HG03159 (cell line): ENCODE data around the gene TCF7.

ENCODE experiments used
- ATAC-seq: cut with Tn5 transposase; IDR thresholded peaks from one replicate; pipeline ENCODE4 v1.9.1; 2021; ENCODE audit warnings: mild to moderate bottlenecking, moderate library complexity; ENCODE audit not compliant: unreplicated experiment

The TCF7 gene

GRCh38 chr5:134111741-134112647, 2.5 kb upstream of the TCF7 start:
- ATAC-seq = no peak

GRCh38 chr5:134112726-134113362, 1.6 kb upstream of the TCF7 start:
- ATAC-seq = no peak

- ATAC-seq = no peak
Observed at GRCh38 chr5:134113363-134113889, 1.1 kb upstream of the TCF7 start.

GRCh38 chr5:134114886-134115805, 665 bp downstream of the TCF7 start:
- no peak for ATAC-seq

- no peak for ATAC-seq
Observed at GRCh38 chr5:134115806-134116175, 1.3 kb downstream of the TCF7 start.

- no peak for ATAC-seq
Observed at GRCh38 chr5:134116286-134116685, 1.8 kb downstream of the TCF7 start.

GRCh38 chr5:134116789-134117761, 2.6 kb downstream of the TCF7 start:
- ATAC-seq = no peak

GRCh38 chr5:134118212-134118835, 3.8 kb downstream of the TCF7 start:
- no peak for ATAC-seq

- no peak for ATAC-seq
Observed at GRCh38 chr5:134119720-134120119, 5.2 kb downstream of the TCF7 start.

- ATAC-seq = no peak
Observed at GRCh38 chr5:134120386-134121138, 6.1 kb downstream of the TCF7 start.

- no peak for ATAC-seq
Observed at GRCh38 chr5:134122530-134122929, 8.0 kb downstream of the TCF7 start.

GRCh38 chr5:134123360-134123759, 8.9 kb downstream of the TCF7 start:
- ATAC-seq = no peak

GRCh38 chr5:134124289-134125038, 10.0 kb downstream of the TCF7 start:
- ATAC-seq = no peak

GRCh38 chr5:134125039-134126015, 10.8 kb downstream of the TCF7 start:
- no peak for ATAC-seq

GRCh38 chr5:134127376-134127861, 12.9 kb downstream of the TCF7 start:
- no peak for ATAC-seq

- no peak for ATAC-seq
Observed at GRCh38 chr5:134127988-134128647, 13.6 kb downstream of the TCF7 start.
